Activated CD4-positive, CD25-positive, alpha-beta regulatory T cell treated with anti-CD3 and anti-CD28 coated beads, Interleukin-2, amount 50 U/mL, for 16 hours (primary cell): ENCODE measurements around the gene ZDHHC5.
A peak's percentile ranks its signal among the peaks of the same experiment; 100 is the strongest.

Experiments
- DNase-seq: peaks from one replicate; pipeline ENCODE4 v3.0.0-alpha.2; 2020; ENCODE audit warnings: low read depth, low spot score

Gene ZDHHC5

GRCh38 chr11:57729479-57729878, 61.6 kb downstream of the ZDHHC5 start:
- no peak for DNase-seq

GRCh38 chr11:57732661-57733060, 64.7 kb downstream of the ZDHHC5 start:
- DNase-seq: no peak

GRCh38 chr11:57735619-57736298, 67.8 kb downstream of the ZDHHC5 start:
- no peak for DNase-seq

GRCh38 chr11:57741132-57742086, 73.5 kb downstream of the ZDHHC5 start, which contains the start of gene SELENOH:
SELENOH (plus strand) TSS chr11:57741491; CDS start chr11:57741596, 105 bp downstream.
- DNase-seq: peak; percentile 81

- DNase-seq: no peak
Measured at GRCh38 chr11:57742087-57742452, 74.2 kb downstream of the ZDHHC5 start.

GRCh38 chr11:57744357-57744756, 76.4 kb downstream of the ZDHHC5 start:
- DNase-seq: no peak

GRCh38 chr11:57745206-57745605, 77.3 kb downstream of the ZDHHC5 start:
- no peak for DNase-seq

- no peak for DNase-seq
Measured at GRCh38 chr11:57746920-57747319, 79.0 kb downstream of the ZDHHC5 start.
